Measurements from ENCODE around the gene PAPOLA.

DNA sequence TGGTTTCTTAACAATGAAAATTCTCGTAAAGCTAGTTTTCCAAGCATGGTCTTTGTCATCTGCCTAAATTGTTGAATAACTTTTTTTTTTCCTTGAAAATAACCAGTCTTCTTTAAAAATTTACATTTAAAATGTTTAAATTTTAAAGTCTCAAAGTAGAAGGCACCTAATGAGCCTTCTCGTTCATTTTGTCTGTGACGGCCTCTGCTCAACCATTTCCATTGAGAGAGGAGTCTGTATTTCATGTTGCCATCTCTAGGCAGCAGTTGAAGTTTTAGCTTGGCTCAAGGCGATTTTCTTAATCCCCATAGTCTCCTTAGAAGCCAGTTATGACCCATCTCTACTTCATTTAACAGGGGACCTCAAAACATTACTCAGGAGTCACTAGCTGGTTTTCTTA, 69.1 kb downstream of the PAPOLA start:
- TF ChIP-seq, protein P1, sequence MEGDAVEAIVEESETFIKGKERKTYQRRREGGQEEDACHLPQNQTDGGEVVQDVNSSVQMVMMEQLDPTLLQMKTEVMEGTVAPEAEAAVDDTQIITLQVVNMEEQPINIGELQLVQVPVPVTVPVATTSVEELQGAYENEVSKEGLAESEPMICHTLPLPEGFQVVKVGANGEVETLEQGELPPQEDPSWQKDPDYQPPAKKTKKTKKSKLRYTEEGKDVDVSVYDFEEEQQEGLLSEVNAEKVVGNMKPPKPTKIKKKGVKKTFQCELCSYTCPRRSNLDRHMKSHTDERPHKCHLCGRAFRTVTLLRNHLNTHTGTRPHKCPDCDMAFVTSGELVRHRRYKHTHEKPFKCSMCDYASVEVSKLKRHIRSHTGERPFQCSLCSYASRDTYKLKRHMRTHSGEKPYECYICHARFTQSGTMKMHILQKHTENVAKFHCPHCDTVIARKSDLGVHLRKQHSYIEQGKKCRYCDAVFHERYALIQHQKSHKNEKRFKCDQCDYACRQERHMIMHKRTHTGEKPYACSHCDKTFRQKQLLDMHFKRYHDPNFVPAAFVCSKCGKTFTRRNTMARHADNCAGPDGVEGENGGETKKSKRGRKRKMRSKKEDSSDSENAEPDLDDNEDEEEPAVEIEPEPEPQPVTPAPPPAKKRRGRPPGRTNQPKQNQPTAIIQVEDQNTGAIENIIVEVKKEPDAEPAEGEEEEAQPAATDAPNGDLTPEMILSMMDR (IDR thresholded peaks at IDR 0.05), result no peak
- no peak for TF ChIP-seq MAZ (IDR thresholded peaks at IDR 0.05; ENCODE audit: borderline replicate concordance, low read depth, low read length)
- no peak for TF ChIP-seq SMC3 (IDR thresholded peaks at IDR 0.05)
- no peak for TF ChIP-seq POLR2A (IDR thresholded peaks at IDR 0.05; ENCODE audit: low read length)
- no peak for TF ChIP-seq HES2 (IDR thresholded peaks at IDR 0.05)
- no peak for TF ChIP-seq HDAC2 (IDR thresholded peaks at IDR 0.05)
- TF ChIP-seq USF2 (IDR thresholded peaks at IDR 0.05), result no peak
- TF ChIP-seq, protein P2, sequence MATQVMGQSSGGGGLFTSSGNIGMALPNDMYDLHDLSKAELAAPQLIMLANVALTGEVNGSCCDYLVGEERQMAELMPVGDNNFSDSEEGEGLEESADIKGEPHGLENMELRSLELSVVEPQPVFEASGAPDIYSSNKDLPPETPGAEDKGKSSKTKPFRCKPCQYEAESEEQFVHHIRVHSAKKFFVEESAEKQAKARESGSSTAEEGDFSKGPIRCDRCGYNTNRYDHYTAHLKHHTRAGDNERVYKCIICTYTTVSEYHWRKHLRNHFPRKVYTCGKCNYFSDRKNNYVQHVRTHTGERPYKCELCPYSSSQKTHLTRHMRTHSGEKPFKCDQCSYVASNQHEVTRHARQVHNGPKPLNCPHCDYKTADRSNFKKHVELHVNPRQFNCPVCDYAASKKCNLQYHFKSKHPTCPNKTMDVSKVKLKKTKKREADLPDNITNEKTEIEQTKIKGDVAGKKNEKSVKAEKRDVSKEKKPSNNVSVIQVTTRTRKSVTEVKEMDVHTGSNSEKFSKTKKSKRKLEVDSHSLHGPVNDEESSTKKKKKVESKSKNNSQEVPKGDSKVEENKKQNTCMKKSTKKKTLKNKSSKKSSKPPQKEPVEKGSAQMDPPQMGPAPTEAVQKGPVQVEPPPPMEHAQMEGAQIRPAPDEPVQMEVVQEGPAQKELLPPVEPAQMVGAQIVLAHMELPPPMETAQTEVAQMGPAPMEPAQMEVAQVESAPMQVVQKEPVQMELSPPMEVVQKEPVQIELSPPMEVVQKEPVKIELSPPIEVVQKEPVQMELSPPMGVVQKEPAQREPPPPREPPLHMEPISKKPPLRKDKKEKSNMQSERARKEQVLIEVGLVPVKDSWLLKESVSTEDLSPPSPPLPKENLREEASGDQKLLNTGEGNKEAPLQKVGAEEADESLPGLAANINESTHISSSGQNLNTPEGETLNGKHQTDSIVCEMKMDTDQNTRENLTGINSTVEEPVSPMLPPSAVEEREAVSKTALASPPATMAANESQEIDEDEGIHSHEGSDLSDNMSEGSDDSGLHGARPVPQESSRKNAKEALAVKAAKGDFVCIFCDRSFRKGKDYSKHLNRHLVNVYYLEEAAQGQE (IDR thresholded peaks at IDR 0.05), result no peak
- TF ChIP-seq CBX8 (IDR thresholded peaks at IDR 0.05), result no peak
